ENCODE measurements around the gene FGFR3.

Gene FGFR3

DNA sequence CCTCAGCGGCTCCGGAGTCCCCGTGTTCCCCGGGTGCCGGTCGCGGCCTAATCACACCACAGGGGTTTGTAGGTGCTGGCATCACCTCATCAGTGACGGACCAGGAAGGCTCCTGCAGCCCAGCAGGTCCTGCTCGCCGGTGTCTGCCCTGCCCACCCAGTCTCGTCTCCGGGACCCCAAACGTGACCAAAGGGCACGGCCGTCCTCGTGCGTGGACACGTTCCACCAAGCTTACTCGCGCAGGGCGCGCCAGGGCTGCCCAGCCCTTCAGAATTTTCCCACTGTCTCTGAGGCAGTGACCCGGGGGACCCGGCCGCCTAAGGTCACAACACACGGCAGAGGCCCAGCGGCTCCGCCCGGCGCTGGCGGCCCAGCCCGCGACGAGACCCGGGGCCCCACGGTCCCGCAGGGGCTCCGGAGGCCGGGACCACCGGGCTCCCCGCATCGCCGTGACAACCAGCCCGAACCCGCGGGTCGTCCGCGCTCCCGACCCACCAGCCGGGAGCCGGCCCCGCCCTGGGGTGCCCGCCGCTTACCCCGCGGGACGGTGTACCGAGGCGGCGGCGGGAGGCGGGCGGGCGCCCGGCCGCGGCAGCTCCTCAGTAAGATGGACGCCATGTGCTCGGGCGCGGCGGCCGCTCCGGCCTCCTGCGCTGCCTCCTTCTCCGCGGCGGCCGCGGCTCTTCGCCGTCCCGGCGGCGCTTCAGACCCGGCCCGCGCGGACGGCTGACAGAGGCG lies 62.4 kb downstream of the FGFR3 start:
- peak overlapping the region in 1 of 2 experiments; percentile 23 for H2BK12ac ChIP-seq (ENCODE audit: low read length in 2 of 2)
- H3K18ac ChIP-seq (ENCODE audit: low read depth in 1 of 2, low read length in 2 of 2), result peak overlapping the region; percentile 64 to 90
- H3K4ac ChIP-seq (ENCODE audit: low read depth in 1 of 2, low read length in 2 of 2), result peak overlapping the region; percentile 20 to 57
- peak overlapping the region; percentile 98 for H2AFZ ChIP-seq (ENCODE audit: low read depth, low read length)
- H2AK5ac ChIP-seq (ENCODE audit: low read length, severe bottlenecking), result no peak overlapping the region
- peak overlapping the region; percentile 93 for H3K9ac ChIP-seq (ENCODE audit: low read length)
- peaks cover 0 to 6% of the 10 kb centered on the region in 2 experiments for H3K36me3 ChIP-seq (ENCODE audit: control insufficient read depth in 1 of 2, insufficient read depth in 2 of 2, low read depth in 1 of 2, low read length in 2 of 2)
- DNase-seq, result no peak
- peak overlapping the region; percentile 60 for H2BK15ac ChIP-seq (ENCODE audit: low read depth, poor library complexity, severe bottlenecking)
- peak overlapping the region; percentile 89 for H3K4me2 ChIP-seq (ENCODE audit: low read length, poor library complexity, severe bottlenecking)
- H3K9me3 ChIP-seq (ENCODE audit: control insufficient read depth, low read length), result no peaks in the 10 kb centered on the region
- H3K27ac ChIP-seq (ENCODE audit: low read length, poor library complexity, severe bottlenecking), result no peak overlapping the region
- peak overlapping the region; percentile 87 to 97 for H3K4me3 ChIP-seq (ENCODE audit: insufficient read depth in 1 of 2, low read depth in 1 of 2, low read length in 2 of 2)
- H3K23ac ChIP-seq (ENCODE audit: low read length in 2 of 2), result peak overlapping the region; percentile 20 to 72
- H2BK120ac ChIP-seq (ENCODE audit: low read depth, low read length), result no peak overlapping the region
- H3K79me1 ChIP-seq (replicated peaks; ENCODE audit: low read length, poor library complexity, severe bottlenecking), result peaks cover 13% of the 10 kb centered on the region
- 1% methylated on average over 75 of the region's 92 CpGs for WGBS
- H2BK5ac ChIP-seq (ENCODE audit: low read depth, low read length, poor library complexity, severe bottlenecking), result peak overlapping the region; percentile 68
- no peaks in the 10 kb centered on the region for H3K27me3 ChIP-seq (ENCODE audit: control insufficient read depth in 1 of 2, insufficient read depth in 1 of 2, low read length in 2 of 2)
- H3K4me1 ChIP-seq (ENCODE audit: control insufficient read depth, insufficient read depth, low read depth, low read length), result peaks cover 36% of the 10 kb centered on the region
- peak overlapping the region in 1 of 2 experiments; percentile 85 for H3K14ac ChIP-seq (ENCODE audit: low read length in 2 of 2)
- H4K8ac ChIP-seq (ENCODE audit: low read length), result peak overlapping the region; percentile 89
- H4K91ac ChIP-seq (ENCODE audit: low read length), result peak overlapping the region; percentile 23

DNA sequence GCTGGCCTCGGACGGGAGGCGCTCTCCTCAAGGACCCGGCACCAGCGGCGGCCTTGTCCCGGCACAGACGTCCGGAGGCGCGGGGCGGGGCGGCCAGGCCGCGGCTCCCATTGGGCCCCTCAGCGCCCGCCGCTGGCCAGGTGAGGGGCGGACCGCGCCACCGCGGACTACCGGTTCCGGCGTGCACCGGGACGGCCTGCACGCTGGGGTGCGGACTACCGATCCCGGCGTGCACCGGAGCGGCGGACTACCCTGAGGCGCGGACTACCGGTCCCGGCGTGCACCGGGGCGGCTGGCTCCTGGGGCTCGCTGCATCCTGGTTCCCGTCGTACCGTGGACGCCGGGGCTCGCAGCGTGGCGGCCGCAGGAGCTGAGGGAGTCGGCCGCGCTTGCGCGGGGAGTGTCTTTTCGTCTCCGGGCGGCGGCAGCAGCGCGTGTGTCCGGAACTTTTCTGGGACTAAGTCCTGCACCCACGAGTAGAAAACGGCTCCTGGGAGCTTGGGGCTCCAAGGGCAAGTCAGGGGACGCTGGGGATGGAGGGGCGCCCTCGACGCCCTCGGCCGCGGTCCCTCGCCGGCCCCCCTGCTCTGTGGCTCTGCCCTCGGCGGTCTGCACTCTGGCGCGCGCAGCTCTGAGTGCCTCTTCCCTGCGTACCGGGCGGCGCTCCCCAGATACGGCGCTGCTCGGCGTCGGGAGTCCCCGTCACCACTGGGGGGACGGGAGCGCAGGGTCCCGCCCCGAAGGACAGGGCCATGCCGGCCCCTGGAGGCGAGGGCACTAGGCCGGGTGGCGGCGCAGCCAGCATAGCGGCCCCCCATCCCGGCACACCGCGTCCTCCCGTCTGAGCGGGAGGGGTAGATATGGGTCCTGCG lies 63.2 kb downstream of the FGFR3 start, which contains the start of gene LETM1:
Gene LETM1, minus strand, starts transcription at position 86 of the 872 bp plus-strand sequence. CDS start 206 bp downstream, outside the sequence.
- under 1% methylated on average over 77 of the region's 107 CpGs for WGBS
- Histone ChIP-seq H3K27me3 (ENCODE audit: control insufficient read depth in 1 of 2, insufficient read depth in 1 of 2, low read length in 2 of 2) (no peaks in the 10 kb centered on the region), H3K36me3 (ENCODE audit: control insufficient read depth in 1 of 2, insufficient read depth in 2 of 2, low read depth in 1 of 2, low read length in 2 of 2) (peaks cover 0 to 4% of the 10 kb centered on the region in 2 experiments), H3K14ac (ENCODE audit: low read length in 2 of 2) (peak within 1 kb of the TSS in 1 of 2 experiments; percentile 99), H2BK5ac (ENCODE audit: low read depth, low read length, poor library complexity, severe bottlenecking) (peak within 1 kb of the TSS; percentile 68), H3K4me2 (ENCODE audit: low read length, poor library complexity, severe bottlenecking) (peak within 1 kb of the TSS; percentile 90), H3K9me3 (ENCODE audit: control insufficient read depth, low read length) (no peaks in the 10 kb centered on the region), H3K23ac (ENCODE audit: low read length in 2 of 2) (peak within 1 kb of the TSS; percentile 72 to 86), H3K4me1 (ENCODE audit: control insufficient read depth, insufficient read depth, low read depth, low read length) (peaks cover 32% of the 10 kb centered on the region), H3K4ac (ENCODE audit: low read depth in 1 of 2, low read length in 2 of 2) (peak within 1 kb of the TSS; percentile 87 to 88), H2BK12ac (ENCODE audit: low read length in 2 of 2) (peak within 1 kb of the TSS; percentile 23), H4K8ac (ENCODE audit: low read length) (peak within 1 kb of the TSS; percentile 89), H3K27ac (ENCODE audit: low read length, poor library complexity, severe bottlenecking) (peak within 1 kb of the TSS; percentile 55), H2BK120ac (ENCODE audit: low read depth, low read length) (peak within 1 kb of the TSS; percentile 39), H3K9ac (ENCODE audit: low read length) (peak within 1 kb of the TSS; percentile 93), H3K4me3 (ENCODE audit: insufficient read depth in 1 of 2, low read depth in 1 of 2, low read length in 2 of 2) (peak within 1 kb of the TSS; percentile 87 to 97), H3K79me1 (replicated peaks; ENCODE audit: low read length, poor library complexity, severe bottlenecking) (peaks cover 11% of the 10 kb centered on the region), H4K91ac (ENCODE audit: low read length) (peak within 1 kb of the TSS; percentile 75), H3K18ac (ENCODE audit: low read depth in 1 of 2, low read length in 2 of 2) (peak within 1 kb of the TSS; percentile 80 to 97), H2AK5ac (ENCODE audit: low read length, severe bottlenecking) (no peak within 1 kb of the TSS), H2AFZ (ENCODE audit: low read depth, low read length) (peak within 1 kb of the TSS; percentile 98), H2BK15ac (ENCODE audit: low read depth, poor library complexity, severe bottlenecking) (peak within 1 kb of the TSS; percentile 60)
- peak; percentile 91 for DNase-seq

DNA sequence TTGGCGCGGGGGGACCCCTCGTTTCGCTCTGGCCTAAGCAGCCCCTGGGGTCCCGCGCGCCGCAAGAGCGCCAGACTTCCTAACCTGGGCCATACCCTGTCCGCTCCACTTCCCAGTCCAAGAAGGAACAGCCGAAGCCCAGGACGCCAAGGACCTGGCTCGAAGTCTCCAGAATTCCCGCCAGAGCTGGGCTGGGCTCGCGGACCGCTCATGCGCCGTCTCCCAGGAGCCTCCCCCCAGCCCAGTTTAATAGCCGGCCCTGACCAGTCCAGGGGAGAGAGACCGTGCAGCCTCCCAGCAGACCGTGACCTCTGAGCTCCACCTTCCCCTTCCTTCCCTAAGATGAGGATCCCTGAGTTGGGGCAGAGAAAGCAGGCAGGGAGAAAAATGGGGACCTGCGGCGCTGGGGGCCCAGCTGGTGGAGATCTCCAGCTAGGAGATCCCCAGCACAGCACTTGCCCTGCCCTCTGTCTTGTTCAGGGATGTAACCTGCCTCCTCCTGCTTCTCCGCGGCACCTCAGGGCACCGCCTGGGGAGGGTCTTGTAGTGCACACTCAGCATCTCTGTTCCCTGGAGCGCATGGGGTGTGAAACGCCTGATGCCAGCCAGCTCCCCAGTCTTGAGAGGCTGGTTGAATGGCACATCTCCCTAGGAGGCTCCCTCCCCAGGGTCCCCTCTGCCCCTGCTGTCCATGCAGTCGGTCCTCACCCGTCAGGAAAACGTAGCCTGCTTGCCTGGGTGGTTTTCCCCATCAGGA lies 64.0 kb downstream of the FGFR3 start:
- no peak overlapping the region for H2BK15ac ChIP-seq (ENCODE audit: low read depth, poor library complexity, severe bottlenecking)
- no peak overlapping the region for H2AK5ac ChIP-seq (ENCODE audit: low read length, severe bottlenecking)
- peak overlapping the region; percentile 87 to 97 for H3K4me3 ChIP-seq (ENCODE audit: insufficient read depth in 1 of 2, low read depth in 1 of 2, low read length in 2 of 2)
- peaks cover 11% of the 10 kb centered on the region for H3K79me1 ChIP-seq (replicated peaks; ENCODE audit: low read length, poor library complexity, severe bottlenecking)
- no peak overlapping the region for H2BK5ac ChIP-seq (ENCODE audit: low read depth, low read length, poor library complexity, severe bottlenecking)
- peak overlapping the region in 1 of 2 experiments; percentile 86 for H3K23ac ChIP-seq (ENCODE audit: low read length in 2 of 2)
- H3K4me1 ChIP-seq (ENCODE audit: control insufficient read depth, insufficient read depth, low read depth, low read length), result peaks cover 26% of the 10 kb centered on the region
- no peaks in the 10 kb centered on the region for H3K9me3 ChIP-seq (ENCODE audit: control insufficient read depth, low read length)
- no peak overlapping the region for H2BK12ac ChIP-seq (ENCODE audit: low read length in 2 of 2)
- peak overlapping the region in 1 of 2 experiments; percentile 87 for H3K4ac ChIP-seq (ENCODE audit: low read depth in 1 of 2, low read length in 2 of 2)
- peak overlapping the region; percentile 90 for H3K4me2 ChIP-seq (ENCODE audit: low read length, poor library complexity, severe bottlenecking)
- no peak for DNase-seq
- no peak overlapping the region for H4K91ac ChIP-seq (ENCODE audit: low read length)
- H2AFZ ChIP-seq (ENCODE audit: low read depth, low read length), result peak overlapping the region; percentile 92
- H3K9ac ChIP-seq (ENCODE audit: low read length), result peak overlapping the region; percentile 93
- H3K27ac ChIP-seq (ENCODE audit: low read length, poor library complexity, severe bottlenecking), result no peak overlapping the region
- H3K27me3 ChIP-seq (ENCODE audit: control insufficient read depth in 1 of 2, insufficient read depth in 1 of 2, low read length in 2 of 2), result peaks cover 0 to 4% of the 10 kb centered on the region in 2 experiments
- peak overlapping the region; percentile 88 for H4K8ac ChIP-seq (ENCODE audit: low read length)
- peaks cover 0 to 4% of the 10 kb centered on the region in 2 experiments for H3K36me3 ChIP-seq (ENCODE audit: control insufficient read depth in 1 of 2, insufficient read depth in 2 of 2, low read depth in 1 of 2, low read length in 2 of 2)
- 34% methylated on average over 26 of the region's 32 CpGs for WGBS
- H3K18ac ChIP-seq (ENCODE audit: low read depth in 1 of 2, low read length in 2 of 2), result peak overlapping the region; percentile 23 to 97
- H2BK120ac ChIP-seq (ENCODE audit: low read depth, low read length), result no peak overlapping the region
- peak overlapping the region in 1 of 2 experiments; percentile 99 for H3K14ac ChIP-seq (ENCODE audit: low read length in 2 of 2)
